ENCODE results near the gene FLNB. TPM values are rescaled to one million over a fixed set of nuclear protein-coding genes. Genes with fewer than 3 reads are reported as not detected.

The FLNB gene
- total and polyA plus RNA-seq, 9 of the 15 experiments (the other 6 are each of a cell fraction or from before 2014, with no cell fraction given), result 9.4 to 48.1 (median 25.6) TPM

DNA sequence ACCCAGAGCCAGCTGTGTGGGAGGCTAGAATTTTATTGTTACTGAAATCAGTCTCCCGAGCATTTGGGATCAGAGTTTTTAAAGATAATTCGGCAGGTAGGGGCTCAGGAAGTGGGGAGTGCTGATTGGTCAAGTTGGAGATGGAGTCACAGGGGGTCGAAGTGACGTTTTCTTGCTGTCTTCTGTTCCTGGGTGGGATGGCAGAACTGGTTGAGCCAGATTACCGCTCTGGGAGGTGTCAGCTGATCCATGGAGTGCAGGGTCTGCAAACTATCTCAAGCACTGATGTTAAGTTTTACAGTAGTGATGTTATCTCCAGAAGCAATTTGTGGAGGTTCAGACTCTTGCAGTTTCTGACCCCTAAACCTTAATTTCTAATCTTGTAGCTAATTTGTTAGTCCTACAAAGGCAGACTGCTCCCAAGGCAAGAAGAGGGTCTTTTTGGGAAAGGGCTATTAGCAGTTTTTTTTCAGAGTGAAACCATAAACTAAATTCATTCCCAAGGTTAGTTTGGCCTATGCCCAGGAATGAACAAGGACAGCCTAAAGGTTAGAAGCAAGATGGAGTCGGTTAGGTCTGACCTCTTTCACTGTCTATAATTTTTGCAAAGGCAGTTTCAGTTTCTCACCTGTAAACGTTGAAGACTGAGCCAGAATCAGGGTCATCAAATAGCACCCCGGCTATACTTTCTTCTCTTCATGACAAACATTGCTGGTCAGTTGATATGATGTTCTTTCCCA lies 28.2 kb downstream of the FLNB start (continued):
- no peak for TF ChIP-seq TAL1 (IDR thresholded peaks at IDR 0.05)
- TF ChIP-seq COPS2 (conservative IDR thresholded peaks at IDR 0.05), result no peak
- no peak for TF ChIP-seq BRD4 (IDR thresholded peaks at IDR 0.05)
- no peak for TF ChIP-seq SREBF1 (IDR thresholded peaks at IDR 0.05; ENCODE audit: borderline replicate concordance, low read depth, low read length)
- no peak for TF ChIP-seq ZNF41 (CRISPR knock-in tag; conservative IDR thresholded peaks at IDR 0.05)
- no peak for TF ChIP-seq STAG1 (CRISPR knock-in tag; IDR thresholded peaks at IDR 0.05; ENCODE audit: borderline replicate concordance)
- TF ChIP-seq, protein P1, sequence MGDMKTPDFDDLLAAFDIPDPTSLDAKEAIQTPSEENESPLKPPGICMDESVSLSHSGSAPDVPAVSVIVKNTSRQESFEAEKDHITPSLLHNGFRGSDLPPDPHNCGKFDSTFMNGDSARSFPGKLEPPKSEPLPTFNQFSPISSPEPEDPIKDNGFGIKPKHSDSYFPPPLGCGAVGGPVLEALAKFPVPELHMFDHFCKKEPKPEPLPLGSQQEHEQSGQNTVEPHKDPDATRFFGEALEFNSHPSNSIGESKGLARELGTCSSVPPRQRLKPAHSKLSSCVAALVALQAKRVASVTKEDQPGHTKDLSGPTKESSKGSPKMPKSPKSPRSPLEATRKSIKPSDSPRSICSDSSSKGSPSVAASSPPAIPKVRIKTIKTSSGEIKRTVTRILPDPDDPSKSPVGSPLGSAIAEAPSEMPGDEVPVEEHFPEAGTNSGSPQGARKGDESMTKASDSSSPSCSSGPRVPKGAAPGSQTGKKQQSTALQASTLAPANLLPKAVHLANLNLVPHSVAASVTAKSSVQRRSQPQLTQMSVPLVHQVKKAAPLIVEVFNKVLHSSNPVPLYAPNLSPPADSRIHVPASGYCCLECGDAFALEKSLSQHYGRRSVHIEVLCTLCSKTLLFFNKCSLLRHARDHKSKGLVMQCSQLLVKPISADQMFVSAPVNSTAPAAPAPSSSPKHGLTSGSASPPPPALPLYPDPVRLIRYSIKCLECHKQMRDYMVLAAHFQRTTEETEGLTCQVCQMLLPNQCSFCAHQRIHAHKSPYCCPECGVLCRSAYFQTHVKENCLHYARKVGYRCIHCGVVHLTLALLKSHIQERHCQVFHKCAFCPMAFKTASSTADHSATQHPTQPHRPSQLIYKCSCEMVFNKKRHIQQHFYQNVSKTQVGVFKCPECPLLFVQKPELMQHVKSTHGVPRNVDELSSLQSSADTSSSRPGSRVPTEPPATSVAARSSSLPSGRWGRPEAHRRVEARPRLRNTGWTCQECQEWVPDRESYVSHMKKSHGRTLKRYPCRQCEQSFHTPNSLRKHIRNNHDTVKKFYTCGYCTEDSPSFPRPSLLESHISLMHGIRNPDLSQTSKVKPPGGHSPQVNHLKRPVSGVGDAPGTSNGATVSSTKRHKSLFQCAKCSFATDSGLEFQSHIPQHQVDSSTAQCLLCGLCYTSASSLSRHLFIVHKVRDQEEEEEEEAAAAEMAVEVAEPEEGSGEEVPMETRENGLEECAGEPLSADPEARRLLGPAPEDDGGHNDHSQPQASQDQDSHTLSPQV (IDR thresholded peaks at IDR 0.05), result peak; percentile 92
- no peak for TF ChIP-seq NCOA4 (IDR thresholded peaks at IDR 0.05; ENCODE audit: partially characterized antibody)
- TF ChIP-seq, protein P2, sequence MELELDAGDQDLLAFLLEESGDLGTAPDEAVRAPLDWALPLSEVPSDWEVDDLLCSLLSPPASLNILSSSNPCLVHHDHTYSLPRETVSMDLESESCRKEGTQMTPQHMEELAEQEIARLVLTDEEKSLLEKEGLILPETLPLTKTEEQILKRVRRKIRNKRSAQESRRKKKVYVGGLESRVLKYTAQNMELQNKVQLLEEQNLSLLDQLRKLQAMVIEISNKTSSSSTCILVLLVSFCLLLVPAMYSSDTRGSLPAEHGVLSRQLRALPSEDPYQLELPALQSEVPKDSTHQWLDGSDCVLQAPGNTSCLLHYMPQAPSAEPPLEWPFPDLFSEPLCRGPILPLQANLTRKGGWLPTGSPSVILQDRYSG (tag; conservative IDR thresholded peaks at IDR 0.05; ENCODE audit: low read depth), result peak; percentile 88
- no peak for TF ChIP-seq MAZ (CRISPR knock-in tag; conservative IDR thresholded peaks at IDR 0.05 in 1 of 2, IDR thresholded peaks at IDR 0.05 in 1 of 2)
- no peak for TF ChIP-seq THRAP3 (IDR thresholded peaks at IDR 0.05; ENCODE audit: borderline replicate concordance)
- TF ChIP-seq RFX7 (CRISPR knock-in tag; IDR thresholded peaks at IDR 0.05), result no peak
- TF ChIP-seq GTF2A2 (tag; IDR thresholded peaks at IDR 0.05), result 0 out of 2 replicates have a peak, but pooled peaks have one; percentile 25
- TF ChIP-seq CBFA2T3 (IDR thresholded peaks at IDR 0.05), result no peak
- TF ChIP-seq, protein P3, sequence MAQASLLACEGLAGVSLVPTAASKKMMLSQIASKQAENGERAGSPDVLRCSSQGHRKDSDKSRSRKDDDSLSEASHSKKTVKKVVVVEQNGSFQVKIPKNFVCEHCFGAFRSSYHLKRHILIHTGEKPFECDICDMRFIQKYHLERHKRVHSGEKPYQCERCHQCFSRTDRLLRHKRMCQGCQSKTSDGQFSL (CRISPR knock-in tag; IDR thresholded peaks at IDR 0.05), result no peak
- TF ChIP-seq, protein P3 (tag; IDR thresholded peaks at IDR 0.05), result peak in 1 of 2 experiments; percentile 78; a peak in 1 of 4 replicates
- TF ChIP-seq, protein P4, sequence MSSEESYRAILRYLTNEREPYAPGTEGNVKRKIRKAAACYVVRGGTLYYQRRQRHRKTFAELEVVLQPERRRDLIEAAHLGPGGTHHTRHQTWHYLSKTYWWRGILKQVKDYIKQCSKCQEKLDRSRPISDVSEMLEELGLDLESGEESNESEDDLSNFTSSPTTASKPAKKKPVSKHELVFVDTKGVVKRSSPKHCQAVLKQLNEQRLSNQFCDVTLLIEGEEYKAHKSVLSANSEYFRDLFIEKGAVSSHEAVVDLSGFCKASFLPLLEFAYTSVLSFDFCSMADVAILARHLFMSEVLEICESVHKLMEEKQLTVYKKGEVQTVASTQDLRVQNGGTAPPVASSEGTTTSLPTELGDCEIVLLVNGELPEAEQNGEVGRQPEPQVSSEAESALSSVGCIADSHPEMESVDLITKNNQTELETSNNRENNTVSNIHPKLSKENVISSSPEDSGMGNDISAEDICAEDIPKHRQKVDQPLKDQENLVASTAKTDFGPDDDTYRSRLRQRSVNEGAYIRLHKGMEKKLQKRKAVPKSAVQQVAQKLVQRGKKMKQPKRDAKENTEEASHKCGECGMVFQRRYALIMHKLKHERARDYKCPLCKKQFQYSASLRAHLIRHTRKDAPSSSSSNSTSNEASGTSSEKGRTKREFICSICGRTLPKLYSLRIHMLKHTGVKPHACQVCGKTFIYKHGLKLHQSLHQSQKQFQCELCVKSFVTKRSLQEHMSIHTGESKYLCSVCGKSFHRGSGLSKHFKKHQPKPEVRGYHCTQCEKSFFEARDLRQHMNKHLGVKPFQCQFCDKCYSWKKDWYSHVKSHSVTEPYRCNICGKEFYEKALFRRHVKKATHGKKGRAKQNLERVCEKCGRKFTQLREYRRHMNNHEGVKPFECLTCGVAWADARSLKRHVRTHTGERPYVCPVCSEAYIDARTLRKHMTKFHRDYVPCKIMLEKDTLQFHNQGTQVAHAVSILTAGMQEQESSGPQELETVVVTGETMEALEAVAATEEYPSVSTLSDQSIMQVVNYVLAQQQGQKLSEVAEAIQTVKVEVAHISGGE (CRISPR knock-in tag; IDR thresholded peaks at IDR 0.05), result 0 out of 6 replicates have a peak, but pooled peaks of 1 of the 3 experiments have one; percentile 22

All from K562 (cell line).